AG09319 (cell line): ENCODE results near the gene CD74.

Experiments used
- DNase-seq: peaks from one replicate; pipeline ENCODE4 v3.0.0-alpha.2; 2010; ENCODE audit warnings: low read depth; ENCODE audit errors: extremely low read depth
- CTCF ChIP-seq: IDR thresholded peaks from 2 replicates; pipeline ENCODE4 v1.5.1; 2011; ENCODE audit warnings: low read depth, mild to moderate bottlenecking, inconsistent platforms, low read length, moderate library complexity

CD74 gene

GRCh38 chr5:150397782-150398721 is 14.7 kb downstream of the CD74 start:
- TF ChIP-seq CTCF, result no peak; the same call in 1 of the 2 replicates
- DNase-seq, result no peak

GRCh38 chr5:150397146-150397781 is 15.4 kb downstream of the CD74 start:
- DNase-seq, result no peak
- TF ChIP-seq CTCF, result no peak

- DNase-seq, result no peak
- TF ChIP-seq CTCF, result no peak
Measured at GRCh38 chr5:150396267-150396666, 16.4 kb downstream of the CD74 start.

- DNase-seq, result no peak
- TF ChIP-seq CTCF, result no peak
Measured at GRCh38 chr5:150395688-150395975, 17.1 kb downstream of the CD74 start.

- no peak for DNase-seq
- TF ChIP-seq CTCF, result no peak
Measured at GRCh38 chr5:150394912-150395687, 17.6 kb downstream of the CD74 start.

- no peak for DNase-seq
- TF ChIP-seq CTCF, result no peak
Measured at GRCh38 chr5:150394131-150394530, 18.6 kb downstream of the CD74 start.
